ENCODE data around the gene PTPRE.
A peak's percentile ranks its signal among the peaks of the same experiment; 100 is the strongest.

The PTPRE gene, protein sequence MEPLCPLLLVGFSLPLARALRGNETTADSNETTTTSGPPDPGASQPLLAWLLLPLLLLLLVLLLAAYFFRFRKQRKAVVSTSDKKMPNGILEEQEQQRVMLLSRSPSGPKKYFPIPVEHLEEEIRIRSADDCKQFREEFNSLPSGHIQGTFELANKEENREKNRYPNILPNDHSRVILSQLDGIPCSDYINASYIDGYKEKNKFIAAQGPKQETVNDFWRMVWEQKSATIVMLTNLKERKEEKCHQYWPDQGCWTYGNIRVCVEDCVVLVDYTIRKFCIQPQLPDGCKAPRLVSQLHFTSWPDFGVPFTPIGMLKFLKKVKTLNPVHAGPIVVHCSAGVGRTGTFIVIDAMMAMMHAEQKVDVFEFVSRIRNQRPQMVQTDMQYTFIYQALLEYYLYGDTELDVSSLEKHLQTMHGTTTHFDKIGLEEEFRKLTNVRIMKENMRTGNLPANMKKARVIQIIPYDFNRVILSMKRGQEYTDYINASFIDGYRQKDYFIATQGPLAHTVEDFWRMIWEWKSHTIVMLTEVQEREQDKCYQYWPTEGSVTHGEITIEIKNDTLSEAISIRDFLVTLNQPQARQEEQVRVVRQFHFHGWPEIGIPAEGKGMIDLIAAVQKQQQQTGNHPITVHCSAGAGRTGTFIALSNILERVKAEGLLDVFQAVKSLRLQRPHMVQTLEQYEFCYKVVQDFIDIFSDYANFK

DNA sequence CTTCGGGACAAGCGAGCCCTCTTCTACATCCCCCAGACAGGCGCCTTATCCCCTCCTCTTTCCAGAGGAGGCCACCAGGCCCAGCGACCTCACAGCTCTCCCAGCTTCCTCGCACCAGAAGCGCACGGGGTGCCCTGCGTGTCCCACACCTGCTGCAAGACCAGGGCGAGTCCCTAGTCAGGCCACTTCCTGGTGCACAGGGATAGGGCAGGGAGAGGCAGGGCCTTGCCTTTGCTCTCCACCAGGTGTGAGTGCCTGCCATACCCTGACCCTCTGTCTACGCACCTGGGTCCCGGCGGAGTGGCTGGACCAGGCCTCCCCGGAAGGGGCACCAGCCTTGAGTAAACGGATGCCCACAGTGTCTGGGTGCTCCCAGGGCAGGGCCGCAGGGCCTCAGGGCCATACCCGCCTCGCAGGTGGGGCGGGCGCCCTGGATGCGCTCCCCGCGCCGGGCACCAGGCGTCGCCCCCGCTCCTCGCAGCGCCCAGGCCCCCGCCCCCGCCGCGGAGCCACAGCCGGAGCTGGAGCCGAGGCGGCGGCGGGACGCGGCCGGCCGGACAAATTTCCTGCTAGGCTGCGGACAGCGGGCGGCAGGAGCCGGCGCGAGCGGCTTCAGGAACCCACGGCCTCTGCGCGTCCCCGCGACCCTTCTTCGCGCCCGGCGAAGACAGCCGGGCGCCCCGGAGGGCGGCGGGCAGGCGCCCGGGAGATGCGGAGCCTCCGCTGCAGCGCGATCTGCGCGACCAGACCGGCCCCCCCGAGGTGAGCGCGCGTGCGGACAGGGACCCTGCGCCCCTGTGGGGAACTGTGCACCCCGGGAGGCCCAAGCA, at the start of gene PTPRE:
Gene PTPRE (plus strand): TSS at position 556 of the 830 bp plus-strand sequence. CDS start 133,779 bp downstream, outside the sequence.
- DNase-seq (ENCODE audit: low read depth, low spot score) = peak; percentile 69

DNA sequence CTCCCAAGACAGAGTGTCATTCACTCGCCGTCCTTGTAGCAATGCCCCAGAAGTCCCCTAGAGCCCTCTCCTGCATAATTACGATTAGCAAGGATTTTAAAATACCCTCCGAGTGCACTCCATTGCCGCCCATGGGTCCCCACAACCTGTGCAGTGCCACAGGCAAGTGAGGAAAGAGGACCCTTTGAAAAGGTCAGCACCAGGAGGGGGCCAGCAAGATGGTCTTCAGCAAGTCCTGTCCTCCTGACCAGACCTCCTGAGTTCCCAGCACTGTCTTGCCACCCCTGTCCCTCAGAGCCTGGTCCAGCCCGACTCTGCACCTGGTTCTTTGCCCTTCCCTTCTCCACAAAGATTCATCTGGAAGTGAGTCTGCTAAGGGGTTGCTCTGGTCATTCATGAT, 46.3 kb upstream of the PTPRE start:
- no peak for DNase-seq (ENCODE audit: low read depth, low spot score)

DNA sequence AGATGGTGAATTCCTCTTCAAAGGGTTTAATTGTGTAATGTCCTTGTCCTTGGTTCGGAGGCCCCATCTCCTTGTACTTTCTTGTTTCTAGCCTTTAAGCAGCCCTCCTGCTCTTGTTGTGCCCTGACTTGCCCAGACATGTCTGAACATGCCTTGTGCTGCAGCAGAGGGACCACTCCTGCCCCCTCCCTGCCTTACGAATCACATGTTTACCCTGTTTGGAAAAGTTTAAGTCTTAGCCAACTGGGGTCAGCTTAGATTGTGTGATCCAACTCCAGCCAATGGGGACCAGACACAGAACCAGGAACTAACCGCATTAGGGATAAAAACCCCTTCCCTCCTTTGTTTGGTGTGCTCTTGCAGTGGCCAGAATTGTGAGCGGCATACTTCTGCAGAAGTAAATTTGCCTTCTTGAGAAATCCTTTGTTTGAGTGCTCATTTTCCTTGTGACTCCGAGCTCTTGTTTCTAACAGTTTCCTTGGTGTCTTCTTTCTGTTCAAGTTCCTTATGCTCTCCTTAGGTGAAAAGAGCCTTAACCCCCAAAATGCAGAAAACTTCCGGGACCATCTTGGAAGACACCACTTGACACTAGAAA, 43.6 kb upstream of the PTPRE start:
- DNase-seq (ENCODE audit: low read depth, low spot score) = no peak

DNA sequence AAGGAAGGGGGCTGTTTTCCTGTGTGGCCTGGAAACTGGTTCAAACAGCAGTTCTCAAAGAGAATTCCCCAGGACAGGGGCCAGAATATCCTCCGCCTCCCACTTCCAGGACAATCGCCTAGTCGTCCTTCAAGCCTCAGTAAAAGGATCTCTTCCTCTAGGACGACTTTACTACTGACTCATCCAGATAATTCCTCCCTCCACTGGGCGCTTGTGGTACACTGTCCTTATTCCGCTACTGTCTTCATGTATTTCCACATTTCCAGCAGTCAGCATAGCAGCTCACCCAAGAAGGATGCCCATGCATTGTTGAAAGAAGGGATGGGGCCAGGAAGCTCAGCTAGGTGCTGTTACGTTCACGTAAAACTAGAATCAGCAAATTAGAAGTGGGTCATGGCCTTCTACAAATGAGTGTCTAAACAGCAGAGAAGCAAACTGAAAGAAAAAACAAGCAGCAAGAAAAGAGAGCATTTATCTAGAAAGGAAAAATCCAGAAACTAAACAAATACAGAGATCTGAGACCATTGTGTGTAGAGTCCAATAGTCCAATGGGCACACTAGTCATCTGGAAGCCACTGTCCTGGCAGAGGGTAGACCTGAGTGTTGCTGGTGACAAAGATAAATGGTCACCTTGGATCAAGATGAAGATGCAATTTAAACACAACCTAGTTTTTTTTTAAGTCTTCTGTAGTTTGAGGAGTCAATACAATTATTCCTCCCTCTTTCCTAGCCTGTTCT, 40.5 kb upstream of the PTPRE start:
- no peak for DNase-seq (ENCODE audit: low read depth, low spot score)

DNA sequence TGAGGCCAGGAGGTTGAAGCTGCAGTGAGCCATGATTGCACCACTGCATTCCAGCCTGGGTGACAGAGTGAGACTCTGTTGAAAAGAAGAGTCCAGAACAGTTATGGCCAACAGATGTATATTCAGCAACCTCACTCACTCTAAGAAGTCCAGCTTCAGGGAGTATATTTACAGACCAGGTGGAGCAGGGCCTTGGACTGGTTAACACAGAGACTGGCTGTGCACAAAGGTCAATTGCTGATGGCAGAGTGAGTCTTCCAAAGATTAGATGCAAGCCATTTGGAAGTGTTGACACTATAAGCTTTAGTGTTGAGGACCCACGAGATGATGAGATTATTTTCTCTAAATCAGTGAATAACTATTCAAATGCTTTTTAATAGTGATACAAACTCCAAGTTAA, 39.1 kb upstream of the PTPRE start:
- no peak for DNase-seq (ENCODE audit: low read depth, low spot score)

DNA sequence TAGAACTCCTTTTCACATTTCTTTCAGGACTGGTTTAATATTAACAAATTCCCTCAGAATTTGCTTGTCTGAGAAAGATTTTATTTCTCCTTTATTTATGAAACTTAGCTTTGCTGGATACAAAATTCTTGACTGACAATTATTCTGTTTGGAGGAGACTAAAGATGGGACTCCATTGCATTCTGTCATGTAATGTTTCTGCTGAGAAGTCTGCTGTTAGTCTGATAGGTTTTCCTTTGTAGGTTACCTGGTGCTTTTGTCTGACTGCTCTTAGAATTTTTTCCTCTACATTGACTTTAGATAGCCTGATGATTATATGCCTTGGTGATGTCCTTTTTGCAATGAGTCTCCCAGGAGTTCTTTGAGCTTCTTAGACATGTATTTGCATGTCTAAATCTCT, 37.6 kb upstream of the PTPRE start:
- DNase-seq (ENCODE audit: low read depth, low spot score) = no peak

DNA sequence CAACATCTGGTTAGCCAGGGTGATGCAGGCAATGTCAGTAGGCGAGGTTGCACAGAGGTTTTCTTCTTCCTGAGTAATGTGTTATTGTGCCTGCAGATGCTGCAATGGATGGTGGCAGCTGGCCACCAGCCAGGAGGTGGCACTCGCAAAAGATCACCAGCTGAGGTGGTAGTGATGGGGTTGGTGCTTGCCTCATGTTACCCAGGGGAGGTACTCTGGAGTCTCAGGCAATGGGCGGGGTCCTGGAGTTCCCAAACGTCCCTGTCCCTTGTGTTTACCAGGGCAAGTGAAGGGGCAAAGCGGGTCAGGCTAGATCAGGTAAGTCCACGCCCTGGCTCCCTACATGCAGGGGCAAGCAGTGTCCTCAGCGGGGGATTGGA, 35.3 kb upstream of the PTPRE start:
- no peak for DNase-seq (ENCODE audit: low read depth, low spot score)

DNA sequence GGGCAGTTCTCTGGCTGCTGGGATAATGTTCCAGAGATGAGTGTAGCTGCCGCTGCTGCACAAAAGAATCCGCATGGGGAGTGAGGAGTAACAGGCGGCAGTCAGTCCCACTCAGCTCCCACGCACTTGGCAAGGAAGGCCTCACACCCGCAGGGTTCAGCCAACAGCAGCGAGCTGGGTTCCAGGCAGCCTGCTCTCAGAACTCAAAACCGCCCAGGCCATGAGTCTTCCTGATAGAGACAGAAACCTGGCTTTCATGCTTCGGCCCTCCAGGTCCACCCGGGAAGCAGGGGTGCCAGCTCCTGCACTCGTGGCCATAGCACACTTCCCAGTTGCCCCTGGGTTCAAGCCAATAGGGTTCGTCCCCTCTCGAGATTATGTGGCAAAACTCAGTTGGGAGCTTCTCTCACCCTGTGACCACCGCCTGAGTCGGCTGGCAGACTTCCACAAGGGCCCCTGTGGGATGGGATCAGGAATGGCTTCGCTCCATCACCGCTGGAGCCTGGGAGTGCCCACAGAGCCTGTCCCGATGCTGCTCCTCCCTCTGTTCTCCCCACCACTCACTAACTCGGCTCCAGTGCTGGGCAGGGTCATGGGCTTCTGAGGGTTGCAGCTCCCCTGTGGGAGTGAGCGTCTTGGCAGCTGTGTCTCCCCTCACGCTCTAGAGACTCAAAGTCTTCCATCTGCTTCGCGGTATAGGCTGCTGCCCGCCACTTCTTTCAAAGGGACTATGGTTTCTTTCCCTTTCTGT, 34.7 kb upstream of the PTPRE start:
- no peak for DNase-seq (ENCODE audit: low read depth, low spot score)

DNA sequence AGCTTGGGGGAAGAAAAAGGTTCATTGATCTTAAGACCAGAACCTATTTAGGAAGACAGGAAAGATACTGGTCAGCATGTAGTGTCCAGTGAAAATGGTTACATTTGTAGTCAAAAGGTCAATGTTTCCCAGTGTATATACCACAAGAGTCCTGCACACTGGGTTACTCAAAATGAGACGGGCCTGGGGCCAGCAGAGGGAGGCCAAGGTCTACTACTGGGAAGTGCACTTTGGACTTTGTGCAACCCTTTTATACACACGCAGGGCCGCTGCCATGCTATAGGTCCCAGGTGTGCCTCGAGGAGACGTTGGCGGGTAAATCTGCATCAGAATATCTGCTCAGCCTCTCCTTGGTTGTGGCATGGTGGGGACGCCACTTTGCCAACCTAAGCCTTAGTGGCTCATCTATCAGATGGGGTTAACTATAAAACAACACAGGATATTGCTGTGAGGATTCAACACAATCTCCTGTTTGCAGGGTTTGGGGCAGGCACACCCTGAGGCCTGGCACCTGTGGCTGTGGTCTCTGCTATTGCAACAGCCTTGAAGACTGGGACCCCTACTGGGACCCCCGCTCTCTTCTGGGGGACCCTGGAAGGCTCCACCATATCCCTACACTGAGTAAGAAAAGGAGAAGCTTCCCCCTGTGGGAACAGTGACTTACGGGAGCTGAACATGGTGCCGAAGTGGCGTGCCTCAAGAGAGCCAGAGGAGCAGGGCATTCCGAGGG, 33.9 kb upstream of the PTPRE start:
- DNase-seq (ENCODE audit: low read depth, low spot score) = no peak

DNA sequence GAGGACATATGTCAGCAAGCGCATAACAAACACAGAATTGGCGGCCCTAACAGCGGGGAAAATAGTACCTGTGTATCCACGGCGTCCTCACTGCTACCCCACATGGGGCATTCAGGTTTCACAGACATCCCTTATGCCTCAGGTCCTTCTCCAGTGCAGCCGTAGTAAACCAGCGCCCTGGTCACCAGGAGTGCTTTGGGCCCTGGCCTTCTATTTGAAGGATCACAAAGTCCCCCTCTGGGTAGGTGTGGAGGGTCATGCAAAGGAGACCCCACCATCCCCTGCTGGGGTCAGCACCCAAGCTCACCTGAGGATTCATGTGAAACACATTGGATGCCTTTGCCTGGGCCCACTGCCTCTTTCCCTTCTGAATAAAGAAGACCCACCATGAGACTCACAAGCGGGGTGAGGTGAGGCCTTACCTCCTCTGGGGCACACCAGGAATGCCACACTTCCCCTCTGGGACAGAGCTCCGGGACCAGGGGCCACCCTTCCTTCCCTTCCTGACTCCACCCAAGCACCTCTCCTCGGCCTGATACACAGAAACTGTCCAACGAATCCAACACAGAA, 32.9 kb upstream of the PTPRE start:
- DNase-seq (ENCODE audit: low read depth, low spot score) = no peak

DNA sequence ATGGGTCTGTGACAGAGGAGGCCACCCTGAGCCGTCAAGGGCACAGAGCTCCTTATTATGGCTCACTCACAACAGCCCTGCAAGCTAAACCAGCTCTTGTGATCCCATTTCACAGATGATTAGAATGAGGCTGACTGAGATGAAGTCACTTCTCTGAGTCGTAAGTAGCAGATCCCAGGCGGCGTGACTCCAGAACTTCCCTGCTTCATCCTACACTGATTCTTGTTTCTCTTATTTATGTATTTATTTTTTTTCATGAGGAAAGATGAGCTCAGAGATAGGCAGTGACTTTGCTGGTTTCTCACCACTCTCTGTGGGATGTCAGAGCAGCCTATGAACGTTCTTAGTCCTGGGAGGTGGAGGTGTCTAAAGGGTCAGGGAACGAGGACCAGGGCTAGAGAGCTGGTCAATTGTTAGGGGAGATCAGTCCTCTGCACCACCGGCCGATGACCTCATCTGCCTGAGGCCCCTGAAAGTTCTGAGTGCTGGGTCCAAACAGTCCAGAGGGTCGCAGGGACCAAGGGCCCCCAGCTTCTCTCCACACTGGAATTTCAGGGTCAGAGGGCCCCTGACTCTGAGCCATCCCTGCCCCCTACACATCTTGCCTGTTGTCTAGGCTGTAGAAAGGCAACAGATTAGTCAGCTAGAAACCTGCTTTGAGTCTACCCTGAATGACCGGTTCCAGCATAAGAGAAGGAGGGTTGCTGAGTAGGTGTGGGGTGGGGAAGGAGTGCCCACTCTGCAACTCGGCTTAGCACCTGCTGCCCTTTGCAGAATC, 32.0 kb upstream of the PTPRE start:
- DNase-seq (ENCODE audit: low read depth, low spot score) = no peak

DNA sequence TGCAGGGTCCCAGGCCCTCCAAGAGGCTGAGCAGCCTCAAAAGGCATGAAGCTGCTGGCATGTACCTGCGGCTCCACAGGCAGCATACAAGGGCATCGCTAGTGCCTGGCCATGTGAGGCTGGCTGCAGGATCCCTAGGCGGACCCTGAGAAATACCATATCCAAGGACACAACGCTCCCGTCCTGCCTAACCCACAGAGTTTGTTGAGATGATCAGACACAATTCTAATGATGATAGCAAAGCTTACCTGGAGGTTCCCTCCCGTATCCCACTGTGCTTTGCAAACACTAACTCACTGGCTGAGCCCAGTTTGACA, 31.5 kb upstream of the PTPRE start:
- DNase-seq (ENCODE audit: low read depth, low spot score) = no peak

DNA sequence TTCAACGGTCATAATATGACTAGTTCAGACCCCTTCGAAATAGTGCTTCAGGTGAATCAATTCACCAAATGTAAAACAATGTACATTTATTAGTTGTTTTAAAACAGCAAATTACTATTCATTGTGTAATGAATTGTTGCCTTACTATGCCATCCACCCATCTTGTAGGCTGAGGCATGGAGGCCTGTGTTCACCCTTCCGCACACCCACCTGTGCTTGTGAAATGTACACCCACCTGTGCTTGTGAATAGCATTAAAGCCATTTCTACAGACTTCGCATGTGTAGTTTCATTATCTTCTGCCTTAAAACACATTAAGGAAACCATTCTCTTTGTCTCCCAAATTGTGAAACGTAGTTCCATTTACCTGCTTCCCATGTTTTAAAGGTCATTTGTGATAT, 31.0 kb upstream of the PTPRE start:
- no peak for DNase-seq (ENCODE audit: low read depth, low spot score)

DNA sequence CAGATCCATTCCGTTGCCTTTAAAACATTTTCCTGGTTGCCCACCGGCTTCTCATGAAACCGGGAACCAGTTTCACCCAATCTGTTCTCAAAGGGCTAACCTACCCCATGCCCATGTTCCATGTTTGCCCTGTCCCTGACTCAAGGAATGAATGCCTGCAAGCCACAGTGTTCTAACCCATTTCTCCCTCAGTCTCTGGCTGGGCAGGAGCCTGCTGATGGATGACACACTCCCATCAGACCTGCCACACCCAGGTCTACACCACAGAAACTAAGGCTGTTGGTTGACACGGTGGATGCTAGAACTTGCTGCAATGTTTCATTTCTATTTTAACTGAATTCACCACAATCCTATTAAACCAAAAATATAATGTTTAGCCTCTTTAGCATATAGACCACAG, 29.8 kb upstream of the PTPRE start:
- no peak for DNase-seq (ENCODE audit: low read depth, low spot score)

DNA sequence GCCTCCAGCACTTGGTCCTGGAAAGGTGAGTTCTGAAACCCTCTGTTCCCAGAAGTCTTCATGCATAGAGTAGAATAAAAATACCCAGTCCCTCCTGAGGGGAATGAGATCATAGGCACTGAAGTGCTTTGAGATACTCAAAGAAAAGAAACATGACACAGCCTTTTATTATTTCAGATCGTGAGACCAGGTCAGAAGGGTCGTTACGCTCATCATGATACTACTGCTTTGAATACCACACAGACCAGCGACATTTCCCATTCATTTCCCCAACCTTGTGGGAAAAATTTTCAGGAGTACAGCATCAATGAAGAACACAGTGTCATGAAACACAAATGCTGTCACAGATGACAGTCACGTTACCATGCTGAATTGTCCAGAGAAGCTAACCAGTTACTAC, 29.2 kb upstream of the PTPRE start:
- no peak for DNase-seq (ENCODE audit: low read depth, low spot score)

DNA sequence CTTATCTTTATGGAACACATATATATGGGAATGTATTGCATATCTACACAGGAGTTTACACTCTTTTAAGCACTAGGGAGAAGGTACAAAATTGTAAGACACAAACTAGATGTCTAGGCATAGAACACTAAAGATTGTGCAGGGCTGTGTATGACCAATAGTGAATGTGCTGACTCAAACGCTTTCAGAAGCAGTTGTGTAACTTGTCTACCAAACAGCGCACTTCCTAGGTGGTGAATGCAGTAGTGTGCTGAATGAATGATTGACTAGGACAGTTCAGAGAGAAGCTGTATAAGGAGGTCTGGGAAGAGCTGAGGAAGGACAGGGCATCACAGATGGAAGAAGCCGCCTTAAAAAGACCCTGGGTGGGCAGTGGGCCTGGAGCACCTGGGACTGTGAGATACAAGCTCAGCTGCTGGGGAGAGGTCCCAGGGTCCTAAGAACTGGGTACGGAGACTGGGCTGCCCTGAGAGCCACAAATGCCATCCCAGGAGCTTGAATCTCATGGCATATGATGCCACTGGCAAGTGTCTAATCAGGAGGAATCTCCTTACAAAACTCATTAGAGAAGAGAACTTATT, 28.3 kb upstream of the PTPRE start:
- no peak for DNase-seq (ENCODE audit: low read depth, low spot score)

DNA sequence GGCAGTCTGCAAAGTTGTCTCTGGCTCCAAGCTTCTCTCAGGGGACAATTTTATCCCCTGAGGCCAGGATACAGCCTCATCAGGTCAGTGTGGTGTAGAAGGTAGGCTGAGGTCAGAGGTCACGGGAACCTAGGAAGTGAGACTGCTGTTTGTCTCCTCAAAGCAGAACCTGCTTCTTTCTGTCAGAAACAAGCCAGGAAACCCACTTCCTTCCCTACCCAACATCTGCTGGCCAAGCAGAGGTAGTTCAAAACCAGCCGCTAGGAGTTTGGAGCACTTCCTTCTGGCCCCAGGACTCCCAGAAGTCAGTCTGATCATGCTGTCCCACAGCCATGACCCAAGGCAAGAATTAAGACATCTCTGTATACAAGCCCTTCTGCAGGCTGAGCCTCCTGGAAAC, 26.3 kb upstream of the PTPRE start:
- peak; percentile 20 for DNase-seq (ENCODE audit: low read depth, low spot score)

DNA sequence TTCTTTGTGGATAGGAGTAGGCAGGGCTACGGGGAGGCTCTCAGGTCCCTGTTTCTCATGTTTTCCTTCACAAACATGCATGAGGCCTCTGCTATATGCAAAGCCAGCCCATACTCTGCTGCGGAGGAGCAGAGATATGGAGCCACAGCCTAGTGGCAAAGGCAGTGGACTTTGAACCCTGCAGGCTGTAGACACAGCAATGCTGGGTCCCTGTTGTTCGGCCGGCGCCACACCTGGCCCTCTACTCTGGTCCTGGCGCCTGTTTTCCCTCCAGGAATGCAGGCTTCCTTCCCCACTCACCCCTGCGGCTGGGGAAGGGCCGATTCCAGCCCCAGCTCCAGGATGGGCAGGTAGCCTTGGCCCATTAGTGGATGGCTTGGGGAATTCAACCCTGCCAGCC, 25.6 kb upstream of the PTPRE start:
- no peak for DNase-seq (ENCODE audit: low read depth, low spot score)

DNA sequence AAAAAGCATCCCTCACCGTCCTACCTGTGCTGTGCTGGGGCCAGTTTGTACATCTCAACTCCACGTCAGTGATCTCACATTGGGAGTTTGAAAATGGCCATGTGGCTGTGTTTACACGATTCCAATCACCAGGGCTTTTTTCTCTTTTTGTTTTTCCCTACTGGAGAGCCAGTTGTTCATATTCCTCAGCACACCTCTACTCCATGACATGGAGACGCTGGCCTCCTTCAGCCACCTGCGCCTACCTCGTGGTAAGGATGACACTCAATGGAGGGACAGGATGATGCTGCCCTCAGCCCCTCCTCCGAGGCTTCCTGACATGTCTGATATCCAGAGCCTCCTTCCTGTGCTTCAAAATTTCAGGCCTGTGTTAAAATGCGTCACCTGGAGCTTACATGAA, 24.5 kb upstream of the PTPRE start:
- DNase-seq (ENCODE audit: low read depth, low spot score) = no peak

All from ELF-1 (cell line).